KG1 (cell line): ENCODE measurements around the gene PVALEF.

Experiments used
- DNase-seq: peaks from one replicate; lab custom pipeline; 2025; lab: John Stamatoyannopoulos, UW

Gene PVALEF

DNA sequence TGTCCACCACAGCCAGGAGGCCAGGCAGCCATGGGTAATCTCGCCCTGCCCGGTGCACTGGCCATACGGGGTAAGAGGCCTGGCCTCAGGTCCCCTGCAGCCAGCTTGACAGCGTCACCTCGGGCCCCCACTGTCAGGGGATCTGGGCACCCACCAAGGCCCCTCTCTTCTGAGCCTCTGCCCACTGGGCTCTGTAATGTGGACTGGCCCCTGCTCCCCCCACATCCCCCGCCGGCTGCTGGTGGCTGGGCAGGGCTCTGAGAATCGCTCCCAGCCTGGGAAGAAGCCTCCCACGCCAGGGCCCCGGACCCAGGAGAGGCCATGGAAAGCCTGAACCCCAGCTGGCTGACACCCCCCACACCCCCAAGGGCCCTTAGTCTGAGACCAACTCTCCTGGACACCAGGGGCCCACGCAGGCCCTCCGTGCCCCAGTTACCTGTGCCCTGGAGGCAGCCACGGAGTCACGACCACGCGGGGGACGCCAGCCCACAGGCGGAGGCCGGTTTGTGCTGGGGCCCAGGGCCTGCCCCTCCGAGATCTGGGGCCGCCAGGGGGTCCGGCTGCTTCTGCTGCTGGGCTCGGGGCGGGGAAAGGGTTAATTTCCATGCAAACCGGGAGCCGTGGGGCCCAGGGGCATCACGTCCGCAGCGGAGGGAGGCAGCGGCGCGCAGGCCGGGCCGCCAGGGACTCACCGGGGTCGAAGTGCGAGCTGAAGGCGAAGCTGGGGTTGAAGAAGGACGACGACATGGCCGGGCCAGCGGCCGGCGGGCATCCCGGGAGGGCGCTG, at the start of gene PVALEF:
Gene PVALEF, plus strand, starts transcription at position 262 of the 787 bp plus-strand sequence. CDS start 15,720 bp downstream, outside the sequence.
- DNase-seq: no peak

GRCh38 chr17:81115749-81116464, 49.4 kb upstream of the PVALEF start:
- no peak for DNase-seq

DNA sequence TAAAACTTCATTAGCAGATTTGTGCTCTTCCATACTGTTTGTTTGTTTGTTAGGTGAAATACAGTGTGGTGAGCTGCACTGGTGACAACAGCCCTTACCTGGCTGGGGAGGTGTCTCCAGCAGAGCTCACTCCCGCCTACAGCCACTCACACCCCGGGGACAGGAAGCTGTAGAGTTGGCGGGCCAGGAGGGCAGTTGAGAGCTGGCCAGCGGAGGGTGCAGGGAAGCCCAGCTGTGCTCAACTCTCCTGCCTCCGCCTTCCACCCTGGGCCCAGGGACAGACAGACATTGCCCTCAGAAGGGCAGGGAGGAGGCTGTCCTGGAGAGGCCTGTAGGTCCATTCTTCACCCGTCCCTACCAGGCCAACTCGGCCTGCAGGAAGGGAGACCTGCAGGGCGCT, 48.6 kb upstream of the PVALEF start:
- no peak for DNase-seq

- DNase-seq: no peak
Measured at GRCh38 chr17:81117672-81118198, 47.6 kb upstream of the PVALEF start.

GRCh38 chr17:81118308-81119221, 46.7 kb upstream of the PVALEF start:
- no peak for DNase-seq

DNA sequence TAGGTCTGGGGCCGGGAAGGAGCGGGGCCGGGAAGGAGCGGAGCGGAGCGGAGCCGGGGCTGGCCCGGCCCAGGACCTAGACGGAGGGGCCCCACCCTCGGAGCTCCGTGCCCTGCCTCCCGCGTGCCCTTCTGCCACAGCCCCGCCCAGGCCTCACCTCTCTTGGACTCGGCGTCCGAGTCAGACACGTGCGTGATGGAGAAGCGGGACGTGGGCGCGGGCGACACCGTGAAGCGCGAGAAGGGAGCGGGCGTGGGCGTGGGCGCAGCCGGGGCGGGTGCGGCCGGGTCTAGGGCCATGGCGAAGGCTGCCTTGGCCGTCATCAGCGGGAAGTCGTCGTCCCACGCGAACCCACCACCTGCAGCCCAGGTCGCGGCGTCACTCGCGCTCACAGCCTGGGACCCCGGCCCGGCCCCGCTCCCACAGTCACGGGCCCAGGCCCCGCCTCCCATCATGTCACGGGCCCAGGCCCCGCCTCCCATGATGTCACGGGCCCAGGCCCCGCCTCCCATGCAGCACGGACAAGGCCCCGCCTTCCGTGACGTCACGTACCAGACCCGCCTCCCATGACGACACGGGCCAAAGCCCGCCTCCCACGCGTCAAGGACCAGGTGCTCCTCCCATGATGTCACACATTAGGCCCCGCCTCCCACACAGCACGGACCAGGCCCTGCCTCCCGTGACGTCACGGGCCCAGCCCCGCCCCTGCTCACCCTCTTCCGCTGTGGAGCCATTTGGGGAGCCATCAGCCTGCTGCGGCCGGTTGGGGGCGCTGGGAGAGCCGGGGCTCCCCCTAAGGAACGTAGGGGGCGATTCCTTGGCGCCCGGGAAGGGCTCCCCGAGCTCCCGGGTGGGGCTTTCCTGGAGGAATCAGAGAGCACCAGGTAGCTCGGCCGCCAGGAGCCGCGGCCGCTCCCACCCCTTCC, 45.8 kb upstream of the PVALEF start:
- DNase-seq: no peak

DNA sequence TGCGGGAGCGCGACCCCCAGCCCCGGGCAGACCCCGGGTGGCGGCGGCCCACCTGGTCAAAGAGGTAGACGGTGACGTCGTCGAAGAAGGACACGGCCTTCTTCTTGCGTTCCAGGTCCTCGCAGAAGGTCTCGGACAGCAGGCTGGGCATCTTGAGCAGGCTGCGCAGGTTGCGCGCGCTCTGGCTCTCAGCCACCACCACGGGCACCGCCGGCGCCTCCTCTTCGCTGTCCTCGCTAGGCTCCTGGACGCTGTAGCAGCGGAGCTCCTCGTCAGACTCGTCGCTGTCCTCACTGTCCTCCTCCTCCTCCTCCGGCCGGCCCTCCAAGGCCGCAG, 45.2 kb upstream of the PVALEF start:
- DNase-seq: no peak

GRCh38 chr17:81120695-81121621, 44.3 kb upstream of the PVALEF start:
- no peak for DNase-seq

DNA sequence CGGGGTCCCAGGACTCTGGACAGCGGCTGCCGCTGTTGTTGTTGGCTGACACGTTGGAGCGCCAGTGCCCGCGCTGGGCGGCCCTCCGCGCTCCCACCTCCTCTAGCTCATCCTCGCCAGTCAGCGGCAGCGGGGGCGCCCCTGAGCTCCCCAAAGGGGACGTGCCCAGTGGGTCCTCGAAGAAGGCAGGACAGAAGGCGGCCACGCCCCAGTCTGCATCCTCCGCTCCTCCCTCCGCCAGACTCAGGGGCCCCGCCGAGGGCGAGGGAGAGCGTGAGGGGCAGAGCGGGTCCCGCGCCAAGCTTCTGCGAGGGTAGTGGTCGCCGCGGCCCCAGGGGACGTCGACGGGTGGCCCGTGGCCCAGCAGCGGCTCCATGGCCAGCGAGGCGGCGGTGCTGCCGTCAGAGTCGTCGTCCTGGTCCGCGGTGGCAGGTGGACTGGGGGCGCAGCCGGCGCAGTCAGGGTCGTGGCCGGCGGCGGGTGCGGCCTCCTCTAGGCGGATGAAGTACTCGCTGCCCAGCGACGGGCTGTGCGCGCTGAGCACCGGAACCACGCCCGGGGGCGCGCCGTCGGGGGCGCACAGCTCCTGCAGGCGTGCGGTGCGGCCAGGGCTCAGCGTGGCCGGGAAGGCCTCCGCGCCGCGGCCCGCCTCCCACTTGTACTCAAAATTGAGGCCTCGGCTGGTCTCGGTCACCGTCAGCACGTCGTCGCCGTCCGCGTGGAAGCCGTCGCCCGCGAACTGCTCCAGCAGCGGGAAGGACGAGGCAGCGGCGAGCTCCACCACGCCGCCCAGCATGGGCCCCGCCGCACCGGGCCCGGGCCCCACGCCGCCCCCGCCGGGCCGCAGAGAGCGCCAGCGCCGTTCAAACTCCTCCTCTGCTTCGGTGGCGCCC, 43.2 kb upstream of the PVALEF start:
- no peak for DNase-seq

- no peak for DNase-seq
Measured at GRCh38 chr17:81123052-81124048, 42.0 kb upstream of the PVALEF start.

DNA sequence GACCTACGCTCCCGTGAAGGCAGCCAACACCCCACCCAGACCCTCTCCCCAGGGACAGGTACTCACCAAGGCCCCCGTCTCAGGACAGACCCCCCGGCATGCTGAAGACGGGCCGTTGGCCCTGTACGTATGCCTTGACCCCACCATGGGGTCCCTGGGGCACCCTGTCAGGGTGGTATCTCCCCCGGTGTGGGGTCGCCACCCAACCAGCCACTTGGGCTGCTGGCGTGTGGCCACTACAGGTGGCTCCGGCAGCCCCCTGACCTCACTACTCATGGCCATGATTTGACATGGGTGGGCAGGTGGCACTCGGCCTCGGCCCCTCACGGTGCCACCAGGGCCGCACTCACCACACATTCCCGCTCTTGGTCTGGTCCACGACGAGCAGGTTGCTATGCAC, 40.9 kb upstream of the PVALEF start:
- DNase-seq: no peak

DNA sequence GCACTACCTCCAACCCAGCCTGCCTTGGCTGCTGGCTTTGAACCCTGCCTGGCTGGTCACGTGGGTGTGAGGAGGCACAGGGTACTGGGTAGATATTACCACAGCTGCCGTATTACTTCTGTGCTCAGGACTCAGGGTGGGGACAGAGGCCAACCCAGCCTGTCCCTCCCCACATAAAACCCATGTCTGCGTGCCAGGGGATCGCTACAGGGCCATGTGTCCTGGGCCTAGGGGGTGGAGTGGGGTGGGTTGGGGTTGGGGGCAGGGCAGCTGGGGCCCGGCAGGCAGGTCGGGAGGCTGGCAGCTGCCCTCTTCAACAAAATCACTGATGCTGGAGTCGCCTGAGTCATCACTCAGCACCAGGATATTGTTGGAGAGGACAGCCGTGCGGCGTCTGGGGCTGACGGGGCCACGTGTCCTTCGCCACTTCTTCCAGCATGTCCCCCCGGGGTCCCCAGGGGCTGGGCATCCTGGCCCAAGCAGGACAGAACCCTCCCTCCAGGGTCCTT, 39.7 kb upstream of the PVALEF start:
- no peak for DNase-seq

GRCh38 chr17:81126281-81127132, 38.8 kb upstream of the PVALEF start:
- DNase-seq: no peak

- DNase-seq: no peak
Measured at GRCh38 chr17:81127133-81127455, 38.2 kb upstream of the PVALEF start.

DNA sequence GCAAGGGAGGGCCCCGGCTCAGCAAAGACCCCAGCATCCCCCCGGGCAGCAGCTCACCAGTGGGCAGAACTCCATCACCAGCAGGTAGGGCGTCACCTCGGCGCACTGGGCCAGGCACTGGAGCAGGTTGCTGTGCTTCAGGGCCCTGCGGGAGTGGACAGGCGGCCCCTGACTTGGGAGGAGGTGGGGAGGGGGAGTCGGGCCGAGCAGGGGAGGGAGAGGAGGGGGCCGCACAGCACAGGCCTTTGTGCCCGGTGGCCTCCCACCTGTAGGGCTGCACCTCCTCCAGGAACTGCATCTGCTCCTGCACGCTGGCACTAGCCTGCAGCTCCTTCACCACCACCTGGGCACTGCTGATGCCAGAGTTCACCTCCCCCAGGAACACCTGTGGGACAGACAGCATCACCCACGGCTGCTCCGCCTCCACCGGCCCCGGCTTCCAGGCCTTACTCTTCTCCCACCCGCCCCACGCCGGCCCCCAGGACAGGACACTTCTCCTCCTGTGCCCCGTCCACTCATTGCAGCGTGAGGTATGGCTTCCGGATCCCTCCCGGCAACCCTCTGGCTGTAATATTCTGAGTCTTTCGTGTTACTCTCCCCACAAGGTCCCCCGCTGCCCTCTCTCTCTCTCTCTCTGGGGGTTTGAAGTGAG, 37.7 kb upstream of the PVALEF start:
- DNase-seq: no peak

- DNase-seq: no peak
Measured at GRCh38 chr17:81128338-81128737, 37.0 kb upstream of the PVALEF start.
